Measurements from ENCODE around the gene TMTC2.

Gene TMTC2

DNA sequence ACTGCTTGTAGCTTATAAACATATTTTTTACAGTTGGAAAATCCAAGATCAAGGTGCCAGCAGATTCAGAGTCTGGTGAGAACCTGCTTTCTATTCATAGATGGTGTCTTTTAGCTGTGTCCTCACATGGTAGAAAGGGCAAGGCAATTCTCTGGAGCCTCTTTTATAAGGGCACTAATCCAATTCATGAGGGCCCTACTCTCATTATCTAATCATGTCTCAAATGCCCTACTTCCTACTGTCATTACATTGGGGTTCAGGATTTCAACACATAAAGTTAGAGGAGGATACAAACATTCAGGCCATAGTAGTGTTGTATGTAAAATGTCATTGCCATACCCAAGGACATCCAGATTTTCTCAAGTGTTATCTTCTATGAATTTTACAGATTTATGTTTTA lies 496.4 kb downstream of the TMTC2 start:
- DNase-seq (ENCODE audit: low read depth, low spot score): no peak
